Esophagus (tissue), 2 donors: Measurements from ENCODE around the gene ZMYND8. TPM values are rescaled to one million over a fixed set of nuclear protein-coding genes. Genes with fewer than 3 reads are reported as not detected.
A peak's percentile ranks its signal among the peaks of the same experiment; 100 is the strongest.

Experiments
- H3K27ac ChIP-seq, 2 donors: one replicate each; pipeline ENCODE4 v1.5.1; 2013; ENCODE audit warnings: low read depth in 2 of 2, mild to moderate bottlenecking in 2 of 2, inconsistent platforms in 1 of 2, low read length in 1 of 2, moderate library complexity in 1 of 2
- H3K27me3 ChIP-seq, 2 donors: one replicate each; pipeline ENCODE4 v1.6.1; 2013; ENCODE audit warnings: low read length in 2 of 2, control low read depth in 1 of 2, mild to moderate bottlenecking in 1 of 2; ENCODE audit not compliant: insufficient read depth in 2 of 2, control insufficient read depth in 1 of 2
- H3K36me3 ChIP-seq, 2 donors: one replicate each; pipeline ENCODE4 v1.6.1; 2013; ENCODE audit warnings: low read length in 1 of 2; ENCODE audit not compliant: control insufficient read depth in 2 of 2, insufficient read depth in 2 of 2
- H3K4me1 ChIP-seq, 2 donors: one replicate each; pipeline ENCODE4 v1.6.1; 2013; ENCODE audit warnings: low read length in 1 of 2; ENCODE audit not compliant: control insufficient read depth in 2 of 2, insufficient read depth in 2 of 2
- H3K4me3 ChIP-seq, 2 donors: one replicate each; pipeline ENCODE4 v1.5.1; 2013; ENCODE audit warnings: low read length in 2 of 2, mild to moderate bottlenecking in 2 of 2, low read depth in 1 of 2, moderate library complexity in 1 of 2
- H3K9me3 ChIP-seq, 2 donors: one replicate each; pipeline ENCODE4 v1.6.1; 2013; ENCODE audit warnings: mild to moderate bottlenecking in 2 of 2, low read depth in 1 of 2, low read length in 1 of 2, moderate library complexity in 1 of 2; ENCODE audit not compliant: control insufficient read depth in 2 of 2, insufficient read depth in 1 of 2
- WGBS, 2 donors: extraction: QIAGEN DNeasy Blood & Tissue Kit; methylation state at CpG; one replicate each; pipeline ENCODE4 v1.1.7; 2013; 5-methylcytosine and 5-hydroxymethylcytosine counted together
- polyA plus RNA-seq, 2 donors: library from polyadenylated mRNA; stranded (reverse); fragments of 200-250 nt; gene quantifications; one replicate each; pipeline ENCODE4 v1.2.3, GENCODE V29; 2013
- donor health status: healthy with polysubstance abuse.
- donor health status: Bipolar disorder and iron deficiency.

Gene ZMYND8
- polyA plus RNA-seq, 2 donors: 8.8 to 18.7 TPM

- WGBS, 2 donors: 10 to 14% methylated on average over 19 of the region's 19 CpGs
- Histone ChIP-seq H3K9me3 (no peaks in the 10 kb centered on the region), H3K27me3 (no peaks in the 10 kb centered on the region), H3K36me3 (no peaks in the 10 kb centered on the region), H3K4me3 (no peak overlapping the region), H3K4me1 (peaks cover 5 to 12% of the 10 kb centered on the region in 2 donors), H3K27ac (peak overlapping the region; percentile 98 to 99)
These were observed 4.0 kb upstream of the ZMYND8 start for GRCh38 chr20:47360297-47361056.

- Histone ChIP-seq H3K4me3 (no peak overlapping the region), H3K27me3 (no peaks in the 10 kb centered on the region), H3K36me3 (no peaks in the 10 kb centered on the region), H3K4me1 (peaks cover 5 to 13% of the 10 kb centered on the region in 2 donors), H3K9me3 (no peaks in the 10 kb centered on the region), H3K27ac (peak overlapping the region; percentile 98 to 99)
- WGBS, 2 donors: 43 to 49% methylated on average over 9 of the region's 9 CpGs
These were observed 3.2 kb upstream of the ZMYND8 start for GRCh38 chr20:47359530-47360296.

- Histone ChIP-seq H3K9me3 (no peaks in the 10 kb centered on the region), H3K27ac (peak overlapping the region; percentile 98 to 99), H3K36me3 (no peaks in the 10 kb centered on the region), H3K27me3 (no peaks in the 10 kb centered on the region), H3K4me3 (peak overlapping the region in 1 of 2 donors; percentile 8), H3K4me1 (peaks cover 7 to 13% of the 10 kb centered on the region in 2 donors)
- WGBS, 2 donors: 14 to 17% methylated on average over 17 of the region's 17 CpGs
These were observed 2.4 kb upstream of the ZMYND8 start for GRCh38 chr20:47358672-47359529.

- 27 to 33% methylated on average over 15 of the region's 15 CpGs for WGBS, 2 donors
- Histone ChIP-seq H3K4me3 (peak overlapping the region in 1 of 2 donors; percentile 30), H3K36me3 (no peaks in the 10 kb centered on the region), H3K4me1 (peaks cover 7 to 13% of the 10 kb centered on the region in 2 donors), H3K9me3 (no peaks in the 10 kb centered on the region), H3K27ac (peak overlapping the region; percentile 98 to 99), H3K27me3 (no peaks in the 10 kb centered on the region)
These were observed 1.7 kb upstream of the ZMYND8 start for GRCh38 chr20:47358039-47358671.

- Histone ChIP-seq H3K27me3 (no peaks in the 10 kb centered on the region), H3K4me3 (peak overlapping the region; percentile 12 to 30), H3K27ac (peak overlapping the region; percentile 98 to 99), H3K9me3 (no peaks in the 10 kb centered on the region), H3K36me3 (no peaks in the 10 kb centered on the region), H3K4me1 (peaks cover 8 to 19% of the 10 kb centered on the region in 2 donors)
- 2 to 8% methylated on average over 25 to 29 of the region's 29 CpGs for WGBS, 2 donors
These were observed 968 bp upstream of the ZMYND8 start for GRCh38 chr20:47357296-47358038.

- H3K27me3 ChIP-seq: no peaks in the 10 kb centered on the region
- H3K4me3 ChIP-seq: peak overlapping the region; percentile 11 to 47
- H3K36me3 ChIP-seq: no peaks in the 10 kb centered on the region
- peaks cover 12 to 19% of the 10 kb centered on the region in 2 donors for H3K4me1 ChIP-seq
- no peaks in the 10 kb centered on the region for H3K9me3 ChIP-seq
- peak overlapping the region; percentile 98 to 99 for H3K27ac ChIP-seq
These were observed 326 bp downstream of the ZMYND8 start for GRCh38 chr20:47356220-47356525.

- H3K27ac ChIP-seq: peak overlapping the region; percentile 98 to 99
- H3K9me3 ChIP-seq: no peaks in the 10 kb centered on the region
- no peaks in the 10 kb centered on the region for H3K36me3 ChIP-seq
- peak overlapping the region; percentile 18 to 47 for H3K4me3 ChIP-seq
- 18 to 21% methylated on average over 2 of the region's 2 CpGs for WGBS, 2 donors
- no peaks in the 10 kb centered on the region for H3K27me3 ChIP-seq
- peaks cover 12 to 19% of the 10 kb centered on the region in 2 donors for H3K4me1 ChIP-seq
These were observed 845 bp downstream of the ZMYND8 start for GRCh38 chr20:47355489-47356219.

GRCh38 chr20:47354714-47355488, 1.6 kb downstream of the ZMYND8 start:
- Histone ChIP-seq H3K27me3 (no peaks in the 10 kb centered on the region), H3K4me1 (peaks cover 12 to 19% of the 10 kb centered on the region in 2 donors), H3K4me3 (peak overlapping the region; percentile 18 to 47), H3K36me3 (no peaks in the 10 kb centered on the region), H3K27ac (peak overlapping the region; percentile 84 to 98), H3K9me3 (no peaks in the 10 kb centered on the region)
- 43 to 51% methylated on average over 4 of the region's 4 CpGs for WGBS, 2 donors
